ENCODE data around the gene SLC29A2. TPM values are rescaled to one million over a fixed set of nuclear protein-coding genes. Genes with fewer than 3 reads are reported as not detected.

Gene SLC29A2
- total RNA-seq, 4 donors from 2014 or later, result 7.5 to 32.4 (median 14.4) TPM

DNA sequence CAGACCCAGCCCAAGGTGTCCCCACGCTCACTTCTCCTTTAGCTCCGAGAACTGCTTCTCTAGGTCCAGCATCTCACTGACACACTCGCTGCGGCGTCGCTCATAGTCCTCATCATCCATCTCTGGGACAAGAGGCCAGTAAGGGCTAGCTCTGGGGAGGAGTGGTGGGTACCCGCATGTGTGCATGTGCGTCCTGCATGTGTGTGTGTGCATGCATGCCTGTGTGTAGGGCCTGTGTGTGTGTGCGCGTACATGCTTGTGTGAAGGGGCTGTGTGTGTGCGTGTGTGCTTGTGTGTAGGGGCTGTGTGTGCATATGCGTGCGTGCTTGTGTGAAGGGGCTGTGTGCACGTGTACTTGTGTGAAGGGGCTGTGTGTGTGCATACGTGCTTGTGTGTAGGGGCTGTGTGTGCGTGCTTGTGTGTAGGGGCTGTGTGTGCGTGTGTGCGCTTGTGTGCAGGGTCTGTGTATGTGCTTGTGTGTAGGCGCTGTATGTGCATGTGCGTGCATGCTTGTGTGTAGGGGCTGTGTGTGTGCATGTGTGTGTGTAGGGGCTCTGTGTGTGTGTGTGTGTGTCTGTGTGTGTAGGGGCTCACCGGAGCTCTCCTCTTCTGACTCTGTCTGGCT lies 29.9 kb downstream of the SLC29A2 start:
- Histone ChIP-seq H3K4me3 (no peak overlapping the region), H3K9me3 (no peaks in the 10 kb centered on the region), H3K27ac (no peak overlapping the region), H3K27me3 (no peaks in the 10 kb centered on the region), H3K4me1 (peaks cover 27 to 37% (median 31%) of the 10 kb centered on the region in 4 donors), H3K36me3 (peaks cover 0 to 11% (median 5%) of the 10 kb centered on the region in 4 donors)
- in situ Hi-C loops (cut with MboI; ENCODE audit: low pct_ligation_motif_present in 1 of 4, low pct_unique_long_range_greater_than_20kb in 1 of 4, low sequenced_read_pairs in 3 of 4), result no loop called here
- intact Hi-C loops (cut with DNase I; ENCODE audit: low total_unique reads), result no loop called here
- TF ChIP-seq POLR2AphosphoS5 (IDR thresholded peaks at IDR 0.05) (no peak), POLR2A (IDR thresholded peaks at IDR 0.05) (no peak), EP300 (IDR thresholded peaks at IDR 0.05; ENCODE audit: low read depth) (no peak)
- TF ChIP-seq, protein P1, sequence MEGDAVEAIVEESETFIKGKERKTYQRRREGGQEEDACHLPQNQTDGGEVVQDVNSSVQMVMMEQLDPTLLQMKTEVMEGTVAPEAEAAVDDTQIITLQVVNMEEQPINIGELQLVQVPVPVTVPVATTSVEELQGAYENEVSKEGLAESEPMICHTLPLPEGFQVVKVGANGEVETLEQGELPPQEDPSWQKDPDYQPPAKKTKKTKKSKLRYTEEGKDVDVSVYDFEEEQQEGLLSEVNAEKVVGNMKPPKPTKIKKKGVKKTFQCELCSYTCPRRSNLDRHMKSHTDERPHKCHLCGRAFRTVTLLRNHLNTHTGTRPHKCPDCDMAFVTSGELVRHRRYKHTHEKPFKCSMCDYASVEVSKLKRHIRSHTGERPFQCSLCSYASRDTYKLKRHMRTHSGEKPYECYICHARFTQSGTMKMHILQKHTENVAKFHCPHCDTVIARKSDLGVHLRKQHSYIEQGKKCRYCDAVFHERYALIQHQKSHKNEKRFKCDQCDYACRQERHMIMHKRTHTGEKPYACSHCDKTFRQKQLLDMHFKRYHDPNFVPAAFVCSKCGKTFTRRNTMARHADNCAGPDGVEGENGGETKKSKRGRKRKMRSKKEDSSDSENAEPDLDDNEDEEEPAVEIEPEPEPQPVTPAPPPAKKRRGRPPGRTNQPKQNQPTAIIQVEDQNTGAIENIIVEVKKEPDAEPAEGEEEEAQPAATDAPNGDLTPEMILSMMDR (IDR thresholded peaks at IDR 0.05), result no peak
- 90 to 94% methylated on average over 2 to 21 of the region's 21 CpGs for WGBS, 2 donors (ENCODE audit: low coverage in 1 of 2)
- DNase-seq, result no peak

DNA sequence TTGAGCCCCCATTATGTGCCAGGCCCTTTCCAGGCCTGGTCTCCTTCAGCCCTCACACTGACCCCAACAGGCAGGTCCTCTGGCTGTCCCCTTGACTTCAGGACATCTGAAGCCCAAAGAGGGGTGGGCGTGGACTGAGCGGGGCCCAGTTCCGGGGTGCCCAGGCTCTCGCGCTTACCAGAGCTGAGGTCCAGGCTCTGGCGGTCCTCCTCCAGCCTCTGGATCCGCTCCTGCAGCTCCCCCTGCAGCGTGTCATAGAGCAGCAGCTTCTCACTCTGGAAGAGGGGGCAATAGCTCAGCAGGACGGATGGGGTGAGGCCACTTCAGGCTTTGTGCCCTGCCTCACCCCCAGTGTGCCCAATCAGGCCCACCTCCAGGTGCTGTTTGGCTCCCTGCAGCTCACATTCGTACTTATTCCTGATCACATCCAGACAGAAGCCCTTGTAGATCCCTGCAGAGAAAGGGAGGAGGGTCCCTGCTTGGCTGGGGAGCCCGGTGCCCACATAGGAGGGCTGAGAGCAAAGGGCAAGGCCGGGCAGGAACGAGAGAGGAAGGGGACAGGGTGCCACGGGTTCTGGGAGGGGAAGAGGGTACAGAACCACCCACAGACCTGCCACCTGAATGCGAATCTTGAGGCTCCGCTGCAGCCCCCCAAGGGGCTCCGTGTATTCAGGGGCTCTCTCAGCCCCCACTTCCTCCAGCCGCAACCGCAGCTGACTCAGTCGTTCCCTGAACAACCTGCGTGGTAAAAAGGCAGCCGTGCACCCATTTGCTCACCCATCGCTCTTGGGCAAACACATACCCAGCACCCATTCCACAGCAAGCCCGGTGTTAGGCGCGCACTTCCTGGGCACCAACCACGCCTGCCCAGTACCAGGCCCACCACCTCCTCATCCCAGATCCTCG lies 30.7 kb downstream of the SLC29A2 start:
- in situ Hi-C loops (cut with MboI; ENCODE audit: low pct_ligation_motif_present in 1 of 4, low pct_unique_long_range_greater_than_20kb in 1 of 4, low sequenced_read_pairs in 3 of 4), result no loop called here

DNA sequence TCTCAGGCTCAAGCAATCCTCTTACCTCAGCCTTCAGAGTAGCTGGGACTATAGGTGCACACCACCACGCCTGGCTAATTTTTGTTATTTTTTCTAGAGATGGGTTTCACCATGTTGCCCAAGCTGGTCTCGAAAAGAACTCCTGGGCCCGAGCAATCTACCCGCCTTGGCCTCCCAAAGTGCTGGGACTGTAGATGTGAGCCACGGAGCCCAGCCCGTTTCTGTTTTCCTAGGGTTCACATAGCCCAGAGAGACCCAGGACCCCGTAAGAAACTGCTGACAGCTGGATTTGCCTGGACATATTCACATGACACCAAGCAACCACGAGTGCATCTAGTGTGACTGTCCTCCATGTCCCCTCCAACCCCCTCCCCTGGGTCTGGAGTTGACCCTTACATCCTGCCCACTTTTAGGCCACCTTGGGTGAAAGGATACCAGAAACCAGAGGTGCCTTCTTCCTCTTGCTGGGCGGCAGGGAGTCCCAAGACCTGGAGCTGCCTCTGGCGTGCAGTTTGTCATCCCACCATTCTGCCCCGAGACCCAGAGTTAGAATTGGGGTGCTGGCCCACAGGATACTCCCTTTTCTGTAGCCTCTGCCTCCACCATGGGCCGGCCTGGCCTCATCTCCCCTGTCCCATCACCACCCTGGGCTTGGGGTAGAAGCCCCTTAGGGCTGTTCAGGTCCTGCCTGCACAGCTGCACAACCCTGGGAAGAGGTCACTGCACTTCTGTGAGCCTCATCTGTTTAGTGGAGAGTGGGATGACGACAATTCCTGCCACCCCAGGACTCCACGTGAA lies 31.7 kb downstream of the SLC29A2 start:
- Histone ChIP-seq H3K4me1 (peaks cover 22 to 39% (median 32%) of the 10 kb centered on the region in 4 donors), H3K9me3 (no peaks in the 10 kb centered on the region), H3K36me3 (peaks cover 0 to 11% (median 5%) of the 10 kb centered on the region in 4 donors), H3K27ac (no peak overlapping the region), H3K27me3 (no peaks in the 10 kb centered on the region), H3K4me3 (no peak overlapping the region)
- no peak for TF ChIP-seq EP300 (IDR thresholded peaks at IDR 0.05; ENCODE audit: low read depth)
- TF ChIP-seq POLR2A (IDR thresholded peaks at IDR 0.05), result no peak
- TF ChIP-seq POLR2AphosphoS5 (IDR thresholded peaks at IDR 0.05), result no peak
- TF ChIP-seq, protein P1 (IDR thresholded peaks at IDR 0.05), result no peak
- intact Hi-C loops (cut with DNase I; ENCODE audit: low total_unique reads), result no loop called here
- DNase-seq, result no peak
- in situ Hi-C loops (cut with MboI; ENCODE audit: low pct_ligation_motif_present in 1 of 4, low pct_unique_long_range_greater_than_20kb in 1 of 4, low sequenced_read_pairs in 3 of 4), result no loop called here
- WGBS, 2 donors (ENCODE audit: low coverage in 1 of 2), result 78 to 80% methylated on average over 3 to 14 of the region's 14 CpGs

More for the DNA sequence above, 30.7 kb downstream of the SLC29A2 start:
- no peak for DNase-seq
- peaks cover 0 to 11% (median 5%) of the 10 kb centered on the region in 4 donors for H3K36me3 ChIP-seq
- no peaks in the 10 kb centered on the region for H3K9me3 ChIP-seq
- no peak overlapping the region for H3K27ac ChIP-seq
- H3K4me1 ChIP-seq, result peaks cover 28 to 37% (median 31%) of the 10 kb centered on the region in 4 donors
- intact Hi-C loops (cut with DNase I; ENCODE audit: low total_unique reads), result no loop called here
- TF ChIP-seq POLR2A (IDR thresholded peaks at IDR 0.05) (no peak), EP300 (IDR thresholded peaks at IDR 0.05; ENCODE audit: low read depth) (no peak), POLR2AphosphoS5 (IDR thresholded peaks at IDR 0.05) (no peak)
- TF ChIP-seq, protein P1 (IDR thresholded peaks at IDR 0.05), result no peak
- WGBS, 2 donors (ENCODE audit: low coverage in 1 of 2), result 42 to 92% methylated on average over 2 to 25 of the region's 28 CpGs
- H3K27me3 ChIP-seq, result no peaks in the 10 kb centered on the region
- no peak overlapping the region for H3K4me3 ChIP-seq

Data from transverse colon (tissue), 4 donors.